Stimulated activated CD4-positive, alpha-beta T cell treated with anti-CD3 and anti-CD28 coated beads, TNF-alpha, amount 100 ng/mL, for 48 hours (primary cell): ENCODE measurements around the gene RNF217.

Source experiments
- DNase-seq, 3 donors: peaks; one replicate each; pipeline ENCODE4 v3.0.0-alpha.2; 2020; ENCODE audit warnings: low read depth in 3 of 3

RNF217 gene

GRCh38 chr6:125099211-125100073 is 137.2 kb downstream of the RNF217 start:
- peak in 1 of 3 donors; percentile 6 for DNase-seq

DNA sequence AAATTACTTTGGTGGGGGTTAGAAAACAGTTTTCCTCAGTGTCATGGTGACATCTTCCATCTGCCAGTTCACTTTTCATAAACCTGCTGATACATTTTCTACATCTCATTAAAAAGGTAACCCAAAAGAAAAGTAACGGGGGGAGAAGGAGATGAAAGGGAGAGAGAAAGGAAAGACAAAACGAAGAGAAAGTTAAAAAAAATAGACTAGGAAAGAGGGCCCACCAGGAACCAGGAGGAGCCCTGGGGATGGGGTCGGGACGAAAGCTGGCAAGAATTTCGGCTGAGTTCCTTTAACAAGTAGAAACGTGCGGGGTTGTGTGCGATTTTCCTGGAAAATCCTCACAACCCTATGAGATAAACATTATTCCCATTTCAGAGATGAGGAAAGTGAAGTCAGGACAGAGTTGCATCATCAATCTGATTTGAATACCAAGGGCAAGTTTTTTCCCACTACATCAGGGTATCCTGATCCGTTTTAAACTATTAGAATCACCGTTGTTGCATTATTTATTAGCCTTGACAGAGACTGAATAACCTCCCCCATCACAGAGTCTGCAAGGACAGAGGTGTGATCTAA is 137.9 kb downstream of the RNF217 start:
- no peak for DNase-seq

DNA sequence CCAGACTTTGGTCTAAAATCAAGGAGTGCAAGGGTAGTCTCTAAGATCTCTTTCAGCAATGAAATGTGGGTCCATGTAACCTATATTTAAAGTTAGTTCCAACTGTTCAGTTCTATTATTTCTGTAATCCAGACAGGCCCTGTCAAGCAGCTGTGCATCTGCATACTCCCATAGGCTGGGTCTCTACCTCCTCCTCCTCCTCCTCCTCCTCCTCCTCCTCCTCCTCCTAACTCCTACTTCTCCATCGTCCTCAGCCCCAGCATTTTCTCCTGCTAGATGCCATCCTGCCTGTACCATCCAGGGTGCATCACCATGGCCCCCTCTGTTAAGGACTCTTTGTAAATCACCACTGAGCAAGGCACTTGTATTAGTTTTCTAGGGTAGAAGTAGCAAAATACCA is 138.9 kb downstream of the RNF217 start:
- DNase-seq = no peak

DNA sequence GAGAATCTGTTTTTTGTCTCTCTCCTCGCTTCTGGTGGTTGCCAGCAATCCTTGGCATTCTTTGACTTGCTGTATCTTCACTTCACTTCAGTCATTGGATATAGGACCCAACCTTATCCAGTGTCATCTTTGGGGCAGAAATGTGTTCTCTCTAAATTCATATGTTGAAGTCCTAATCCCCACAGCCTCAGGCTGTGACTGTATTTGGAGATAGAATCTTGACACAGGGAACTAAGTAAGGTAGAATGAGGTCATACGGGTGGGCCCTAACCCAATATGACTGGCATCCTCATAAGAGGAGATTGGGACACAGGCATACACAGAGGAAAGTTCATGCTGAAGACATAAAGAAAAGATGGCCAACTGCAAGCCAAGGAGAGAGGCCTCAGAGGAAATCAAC is 139.4 kb downstream of the RNF217 start:
- DNase-seq = no peak

GRCh38 chr6:125102411-125102810 is 140.2 kb downstream of the RNF217 start:
- no peak for DNase-seq

GRCh38 chr6:125102891-125103290 is 140.7 kb downstream of the RNF217 start:
- DNase-seq = no peak

DNA sequence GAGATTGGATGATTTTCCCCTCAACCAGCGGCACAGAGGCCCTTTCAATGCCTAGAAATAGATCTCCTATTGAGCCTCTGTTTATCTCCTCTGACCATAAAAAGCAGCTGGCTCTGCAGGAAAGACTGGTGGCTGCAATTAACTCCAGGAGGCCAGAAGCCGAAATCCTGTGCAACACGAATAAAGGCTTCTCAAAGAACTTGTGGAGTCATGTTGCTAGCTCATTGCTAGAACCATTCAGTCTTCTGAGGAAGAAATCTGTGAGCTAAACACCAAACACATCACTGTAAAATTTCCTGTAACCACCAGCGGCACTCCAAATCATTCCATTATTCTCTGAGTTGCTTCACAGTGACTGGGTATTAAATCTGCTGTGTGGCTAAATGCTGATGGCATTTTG is 142.2 kb downstream of the RNF217 start:
- no peak for DNase-seq

- no peak for DNase-seq
These were observed 144.8 kb downstream of the RNF217 start for GRCh38 chr6:125107048-125107447.

GRCh38 chr6:125107896-125108295 is 145.7 kb downstream of the RNF217 start:
- DNase-seq = no peak

DNA sequence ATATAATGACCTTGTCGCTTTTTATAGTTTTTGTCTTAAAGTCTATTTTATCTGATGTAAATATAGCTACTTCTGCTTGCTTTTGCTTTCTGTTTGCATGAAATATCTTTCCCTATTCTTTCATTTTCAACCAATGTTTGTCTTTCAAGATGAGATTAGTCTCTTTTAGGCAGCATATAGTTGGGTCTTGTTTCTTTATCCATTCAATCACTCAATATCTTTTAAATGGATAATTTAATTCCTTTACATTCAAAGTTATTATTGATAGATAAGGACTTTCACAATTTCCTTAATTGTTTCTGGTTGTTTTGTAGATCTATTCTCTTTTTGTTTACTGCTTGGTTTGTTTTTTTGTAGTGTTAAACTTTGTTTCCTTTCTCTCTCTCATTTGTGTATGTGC is 147.8 kb downstream of the RNF217 start:
- DNase-seq = no peak

DNA sequence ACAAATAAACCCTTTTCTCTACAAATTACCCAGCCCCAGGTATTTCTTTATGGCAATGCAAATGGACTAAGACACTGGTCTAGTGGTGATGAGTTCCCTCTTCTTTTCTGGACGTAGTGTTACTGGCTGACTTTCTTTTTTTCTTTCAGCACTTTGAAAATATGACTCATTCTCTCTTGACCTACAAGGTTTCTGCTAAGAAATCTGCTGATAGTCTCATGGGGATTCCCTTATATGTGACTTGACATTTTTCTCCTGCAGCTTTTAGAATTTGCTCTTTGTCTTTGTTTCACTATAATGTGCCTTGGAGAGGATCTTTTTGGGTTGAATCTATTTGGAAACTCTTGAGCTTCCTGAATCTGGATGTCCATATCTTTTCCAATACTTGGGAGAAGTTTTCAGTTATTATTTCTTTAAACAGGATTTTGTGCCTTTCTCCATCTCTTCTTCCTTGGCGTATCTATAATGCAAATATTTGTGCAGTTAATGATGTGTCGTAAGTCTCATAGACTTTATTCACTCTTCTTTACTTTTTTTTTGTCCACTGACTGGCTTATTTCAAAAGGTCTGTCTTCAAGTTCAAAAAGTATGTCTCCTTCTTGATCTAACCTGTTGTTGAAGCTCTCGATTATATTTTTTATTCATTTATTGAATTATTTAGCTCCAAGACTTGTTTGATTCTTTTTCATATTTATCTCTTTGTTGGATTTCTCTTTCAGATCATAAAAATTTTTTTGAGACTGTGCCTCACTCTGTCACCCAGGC is 149.2 kb downstream of the RNF217 start:
- no peak for DNase-seq

- no peak for DNase-seq
These were observed 150.7 kb downstream of the RNF217 start for GRCh38 chr6:125112934-125113333.

- DNase-seq = no peak
These were observed 152.1 kb downstream of the RNF217 start for GRCh38 chr6:125114248-125114858.

DNA sequence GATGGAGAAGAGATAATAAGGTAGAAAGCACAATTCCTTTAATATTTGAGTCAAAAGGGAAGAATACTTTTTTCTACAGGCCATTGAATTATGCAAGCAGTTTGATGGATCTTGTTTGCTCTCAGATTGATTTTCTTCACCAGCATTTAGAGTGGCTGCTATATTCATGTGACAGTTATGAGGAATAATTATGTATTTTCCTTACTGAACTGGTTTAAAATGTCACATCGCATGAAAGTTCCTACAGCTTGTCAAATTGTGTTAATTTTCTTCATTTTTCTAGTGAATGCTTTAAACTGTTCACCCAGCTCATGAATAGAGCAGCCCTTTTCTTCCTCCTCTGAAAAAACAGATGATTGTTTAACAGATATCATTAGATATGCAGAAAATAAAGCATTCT is 153.9 kb downstream of the RNF217 start:
- no peak for DNase-seq

DNA sequence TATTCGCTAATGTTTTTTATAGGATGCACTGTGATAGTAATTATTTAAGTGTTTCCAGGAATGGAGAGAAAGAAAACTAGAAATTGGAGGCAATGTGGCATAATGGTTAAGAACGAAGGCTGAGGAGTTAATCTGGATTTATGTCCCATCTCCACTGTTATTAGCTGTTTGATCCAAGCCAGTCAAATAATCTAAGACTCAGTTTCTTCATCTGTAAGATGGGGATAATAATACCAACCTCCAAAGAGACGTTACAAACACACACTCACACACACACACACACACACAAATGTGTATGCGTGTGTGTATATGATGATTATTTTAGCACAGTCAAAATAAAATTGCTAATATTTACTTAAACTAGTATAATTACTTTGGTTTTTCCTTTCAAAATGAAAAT is 154.5 kb downstream of the RNF217 start:
- DNase-seq = no peak

GRCh38 chr6:125117818-125118217 is 155.6 kb downstream of the RNF217 start:
- DNase-seq = no peak

GRCh38 chr6:125120054-125120590 is 157.9 kb downstream of the RNF217 start:
- no peak for DNase-seq

GRCh38 chr6:125121894-125122293 is 159.7 kb downstream of the RNF217 start:
- DNase-seq = no peak

DNA sequence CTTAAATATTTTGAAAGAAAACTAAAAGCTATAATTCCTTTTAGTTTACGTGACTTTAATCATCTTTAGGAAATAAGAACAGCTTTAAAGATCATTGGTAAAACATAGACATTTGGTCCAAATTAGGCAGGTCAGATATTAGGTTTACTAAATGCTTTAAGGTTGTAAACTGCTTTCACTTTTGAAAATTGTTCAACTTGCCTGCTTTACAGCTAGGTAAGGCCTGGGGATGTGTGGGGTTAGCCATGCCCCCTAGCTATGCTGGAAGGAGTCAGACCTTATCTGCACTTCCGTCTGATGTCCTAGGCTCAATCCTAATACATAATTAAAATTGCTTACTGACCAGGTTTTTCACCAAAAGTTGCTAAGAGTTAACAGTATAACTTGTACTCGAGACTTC is 160.8 kb downstream of the RNF217 start:
- DNase-seq = no peak

GRCh38 chr6:125123468-125124048 is 161.3 kb downstream of the RNF217 start:
- no peak for DNase-seq

DNA sequence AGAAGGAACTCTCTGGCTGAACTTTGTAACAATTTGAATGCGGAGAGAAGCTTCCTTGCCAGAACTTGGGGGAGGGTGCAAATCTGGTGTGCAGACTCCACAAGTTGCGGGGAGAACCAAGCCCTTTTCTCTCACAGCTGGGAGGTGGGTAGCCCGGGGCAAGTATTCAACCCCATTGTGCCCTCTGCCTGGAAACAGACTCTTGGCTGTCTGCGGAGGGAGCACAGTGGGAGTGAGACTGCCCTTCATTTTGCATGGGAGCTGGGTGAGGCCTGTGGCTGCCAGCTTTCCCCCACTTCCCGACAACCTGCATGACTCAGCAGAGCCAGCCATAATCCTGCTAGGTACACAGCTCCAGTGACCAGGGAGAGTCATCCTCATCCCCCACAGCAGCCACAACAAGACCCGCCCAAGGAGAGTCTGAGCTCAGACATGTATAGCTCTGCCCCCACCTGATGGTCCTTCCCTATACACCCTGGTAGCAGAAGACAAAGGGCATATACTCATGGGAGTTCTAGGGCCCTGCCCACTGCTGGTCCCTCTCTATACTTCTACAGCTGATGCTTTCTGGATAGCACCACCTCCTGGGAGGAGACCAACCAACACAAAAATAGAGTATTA is 161.9 kb downstream of the RNF217 start:
- DNase-seq = no peak
